Lower lobe of right lung (tissue), 2 donors: ENCODE measurements around the gene CXorf38. TPM values are rescaled to one million over a fixed set of nuclear protein-coding genes. Genes with fewer than 3 reads are reported as not detected.
A peak's percentile ranks its signal among the peaks of the same experiment; 100 is the strongest.

ENCODE experiments used
- ATAC-seq, 2 donors: fragments of 200-7000 bp; cut with Tn5 transposase; one replicate each; pipeline ENCODE4 v1.9.1; 2020 to 2022; ENCODE audit warnings: mild to moderate bottlenecking in 2 of 2, moderate library complexity in 2 of 2
- DNase-seq: peaks from one replicate; pipeline ENCODE4 v3.0.0-alpha.2; 2020
- H3K27ac ChIP-seq: fragments of 200-600 bp; one replicate; pipeline ENCODE4 v1.8.0; 2022
- H3K27me3 ChIP-seq: fragments of 200-600 bp; one replicate; pipeline ENCODE4 v1.8.0; 2022; ENCODE audit warnings: low read depth
- H3K36me3 ChIP-seq: fragments of 200-600 bp; one replicate; pipeline ENCODE4 v1.8.0; 2022; ENCODE audit warnings: mild to moderate bottlenecking
- H3K4me1 ChIP-seq: fragments of 200-600 bp; one replicate; pipeline ENCODE4 v1.8.0; 2022
- H3K4me3 ChIP-seq: fragments of 200-600 bp; one replicate; pipeline ENCODE4 v1.8.0; 2022; ENCODE audit warnings: mild to moderate bottlenecking
- H3K9me3 ChIP-seq: fragments of 200-600 bp; one replicate; pipeline ENCODE4 v1.8.0; 2022
- intact Hi-C: fragments of 100-400 bp; cut with DNase I; formaldehyde crosslinking; loops from one replicate; pipeline ENCODE4 v1.11.0; 2022
- total RNA-seq: library from RNA; stranded (reverse); fragmentation: NEBNext Ultra II Directional; extraction: Animal tissue kit (Norgen Biotek cat#: 25700); gene quantifications from one replicate; pipeline ENCODE4 v1.2.1, GENCODE V29; 2021
- TF ChIP-seq, protein P1 (sequence below): fragments of 200-600 bp; IDR thresholded peaks from one replicate; pipeline ENCODE4 v1.8.0; 2022; ENCODE audit warnings: antibody characterized with exemption, mild to moderate bottlenecking
- donor health status: DM: no; HTN: yes; CAD: no; lungs with severe emphysema.

Gene CXorf38
- total RNA-seq, 1 donor from 2014 or later: 16.8 TPM

DNA sequence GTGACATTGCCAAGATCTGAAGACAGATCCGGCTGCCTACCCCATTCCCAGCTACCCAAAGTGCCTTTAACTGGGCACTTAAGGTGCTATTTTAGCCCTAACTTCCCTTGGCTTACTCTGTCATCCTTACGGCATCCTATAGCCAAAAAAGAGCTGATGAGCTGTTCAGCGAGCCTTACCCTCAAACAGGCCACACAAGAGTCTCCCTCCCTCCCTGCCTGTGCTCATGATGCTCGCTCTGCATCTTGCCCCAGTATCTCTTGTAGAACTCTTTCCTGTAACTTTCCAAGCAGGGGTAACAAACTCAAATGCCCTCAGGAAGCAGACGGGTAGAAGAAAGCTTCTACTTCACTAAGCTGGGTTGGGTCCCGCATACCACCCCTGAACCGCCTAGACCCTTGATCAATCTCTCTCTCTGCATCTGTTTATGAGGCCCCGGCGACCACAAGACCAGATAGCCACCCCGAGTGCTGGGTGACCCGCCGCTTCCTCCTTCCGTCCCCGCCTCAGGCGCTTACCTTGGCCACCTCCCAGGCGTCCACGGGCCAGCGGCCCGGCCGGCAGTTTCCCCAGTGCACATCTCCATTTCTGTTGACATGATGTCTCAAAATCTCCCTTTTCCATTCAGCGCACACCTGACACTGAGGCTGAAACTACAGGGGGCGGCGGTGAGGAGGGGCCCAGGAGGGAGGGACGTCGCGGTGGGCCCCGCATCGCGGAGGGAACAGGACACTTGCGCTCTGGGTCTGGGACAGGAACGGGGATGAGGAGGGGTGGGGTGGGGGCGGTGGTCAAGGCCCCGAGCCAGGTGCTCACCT is 663 bp downstream of the CXorf38 start:
- TF ChIP-seq, protein P1, sequence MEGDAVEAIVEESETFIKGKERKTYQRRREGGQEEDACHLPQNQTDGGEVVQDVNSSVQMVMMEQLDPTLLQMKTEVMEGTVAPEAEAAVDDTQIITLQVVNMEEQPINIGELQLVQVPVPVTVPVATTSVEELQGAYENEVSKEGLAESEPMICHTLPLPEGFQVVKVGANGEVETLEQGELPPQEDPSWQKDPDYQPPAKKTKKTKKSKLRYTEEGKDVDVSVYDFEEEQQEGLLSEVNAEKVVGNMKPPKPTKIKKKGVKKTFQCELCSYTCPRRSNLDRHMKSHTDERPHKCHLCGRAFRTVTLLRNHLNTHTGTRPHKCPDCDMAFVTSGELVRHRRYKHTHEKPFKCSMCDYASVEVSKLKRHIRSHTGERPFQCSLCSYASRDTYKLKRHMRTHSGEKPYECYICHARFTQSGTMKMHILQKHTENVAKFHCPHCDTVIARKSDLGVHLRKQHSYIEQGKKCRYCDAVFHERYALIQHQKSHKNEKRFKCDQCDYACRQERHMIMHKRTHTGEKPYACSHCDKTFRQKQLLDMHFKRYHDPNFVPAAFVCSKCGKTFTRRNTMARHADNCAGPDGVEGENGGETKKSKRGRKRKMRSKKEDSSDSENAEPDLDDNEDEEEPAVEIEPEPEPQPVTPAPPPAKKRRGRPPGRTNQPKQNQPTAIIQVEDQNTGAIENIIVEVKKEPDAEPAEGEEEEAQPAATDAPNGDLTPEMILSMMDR: no peak

DNA sequence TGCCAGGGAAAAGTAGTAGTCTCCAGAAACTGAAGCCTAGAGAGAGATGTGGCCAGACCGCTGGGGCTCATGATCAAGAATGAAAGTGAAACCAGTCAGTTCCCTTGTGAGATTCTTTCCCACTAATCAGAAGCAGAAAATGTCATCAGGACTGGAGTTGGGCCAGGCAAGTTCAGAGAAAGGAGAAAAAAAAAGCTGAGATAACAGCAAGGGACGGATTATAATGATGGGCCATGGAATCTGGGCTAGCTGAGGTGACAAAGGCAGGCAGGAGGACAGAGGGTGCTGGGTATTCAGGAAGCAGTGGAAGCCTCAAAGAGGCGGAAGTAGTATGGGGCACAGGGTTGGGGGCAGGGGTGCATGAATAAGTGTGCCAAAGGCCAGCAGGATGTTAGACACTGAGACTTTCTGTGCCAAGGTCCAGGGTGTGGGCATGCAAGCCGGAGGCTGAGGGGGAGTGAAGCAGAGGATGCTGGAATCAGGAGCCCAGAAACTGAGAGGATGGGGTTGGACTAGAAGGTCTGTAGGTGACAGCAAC is 2.5 kb downstream of the CXorf38 start:
- peak overlapping the region; percentile 49 for H3K4me3 ChIP-seq
- no peaks in the 10 kb centered on the region for H3K27me3 ChIP-seq
- DNase-seq: peak; percentile 57
- TF ChIP-seq, protein P1: no peak
- H3K36me3 ChIP-seq: peaks cover 7% of the 10 kb centered on the region
- peak; percentile 55 to 79 for ATAC-seq
- H3K9me3 ChIP-seq: no peaks in the 10 kb centered on the region
- peak overlapping the region; percentile 80 for H3K27ac ChIP-seq
- peaks cover 24% of the 10 kb centered on the region for H3K4me1 ChIP-seq
- intact Hi-C loops: no loop called here

More for the DNA sequence above, 663 bp downstream of the CXorf38 start:
- Histone ChIP-seq H3K4me1 (peaks cover 24% of the 10 kb centered on the region), H3K4me3 (peak overlapping the region; percentile 73), H3K27ac (peak overlapping the region; percentile 79), H3K27me3 (no peaks in the 10 kb centered on the region), H3K36me3 (no peaks in the 10 kb centered on the region), H3K9me3 (no peaks in the 10 kb centered on the region)
- intact Hi-C loops: no loop called here
- peak; percentile 66 for DNase-seq
- peak; percentile 69 to 71 for ATAC-seq

DNA sequence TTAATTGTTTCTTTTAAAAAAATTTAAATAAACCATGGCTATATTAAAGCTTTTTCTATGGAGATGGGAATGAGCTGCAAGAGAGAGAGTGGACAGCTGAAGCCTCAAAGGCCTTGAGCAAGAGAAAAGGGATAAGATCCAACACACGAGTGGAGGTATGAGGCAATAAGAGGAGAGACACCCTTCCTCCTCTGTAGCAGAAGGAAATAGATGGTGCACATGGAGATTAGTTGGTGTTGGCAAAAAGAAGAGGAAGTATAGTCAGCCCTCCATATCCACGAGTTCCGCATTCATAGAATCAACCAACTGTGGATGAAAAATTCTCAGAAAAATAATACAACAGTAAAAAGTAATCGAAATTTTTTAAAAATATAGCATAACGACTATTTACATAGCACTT is 3.2 kb downstream of the CXorf38 start:
- intact Hi-C loops: no loop called here
- DNase-seq (no peak), ATAC-seq (peak; percentile 44 to 54)
- H3K4me1 ChIP-seq: peaks cover 24% of the 10 kb centered on the region
- TF ChIP-seq, protein P1: no peak
- peak overlapping the region; percentile 49 for H3K4me3 ChIP-seq
- H3K9me3 ChIP-seq: no peaks in the 10 kb centered on the region
- peak overlapping the region; percentile 80 for H3K27ac ChIP-seq
- peaks cover 14% of the 10 kb centered on the region for H3K36me3 ChIP-seq
- H3K27me3 ChIP-seq: no peaks in the 10 kb centered on the region

DNA sequence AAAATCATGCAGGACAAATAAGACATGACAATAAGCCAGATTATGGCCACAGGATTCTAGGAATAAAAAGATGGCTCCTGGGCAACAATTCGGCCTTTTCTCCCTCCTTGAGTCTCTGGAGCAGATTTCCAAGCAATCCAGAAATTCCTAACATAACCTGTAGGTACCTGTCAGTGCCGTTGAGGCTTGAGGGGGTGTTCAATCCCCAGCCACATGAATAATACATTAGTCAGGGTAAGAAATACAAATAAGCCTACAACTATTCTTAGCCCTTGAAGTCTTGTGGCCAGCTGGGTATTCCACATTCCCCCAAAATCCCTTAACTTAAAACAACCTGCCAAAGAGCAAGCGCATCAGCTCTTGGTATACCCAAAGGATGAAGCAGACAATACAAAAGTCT is 9.7 kb downstream of the CXorf38 start:
- ATAC-seq: no peak
- Histone ChIP-seq H3K36me3 (peaks cover 79% of the 10 kb centered on the region), H3K9me3 (no peaks in the 10 kb centered on the region), H3K4me1 (peaks cover 5% of the 10 kb centered on the region), H3K4me3 (no peak overlapping the region), H3K27ac (no peak overlapping the region), H3K27me3 (no peaks in the 10 kb centered on the region)
- TF ChIP-seq, protein P1: no peak
- no peak for DNase-seq
- intact Hi-C loops: no loop called here

DNA sequence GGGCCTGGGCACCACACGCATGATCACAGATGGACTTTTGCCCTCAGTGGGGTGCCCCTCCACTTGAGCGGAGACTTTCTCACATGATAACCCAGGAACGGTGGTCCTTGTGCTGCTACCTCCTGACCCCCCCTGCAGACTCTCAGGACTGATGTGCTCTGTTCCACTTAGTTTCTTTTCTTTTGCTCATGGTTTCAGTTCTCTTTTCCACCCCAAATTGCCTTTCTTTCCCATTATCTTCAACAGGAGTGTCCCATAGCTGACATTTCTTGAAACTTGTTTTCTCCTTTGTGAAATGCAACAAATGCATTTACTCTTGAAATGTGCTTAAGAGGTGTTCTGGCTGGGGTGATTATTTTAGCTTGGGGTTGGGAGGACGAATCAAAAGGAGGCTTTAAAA is 15.2 kb downstream of the CXorf38 start:
- Histone ChIP-seq H3K4me1 (no peaks in the 10 kb centered on the region), H3K9me3 (no peaks in the 10 kb centered on the region), H3K27ac (no peak overlapping the region), H3K27me3 (no peaks in the 10 kb centered on the region), H3K4me3 (no peak overlapping the region), H3K36me3 (peaks cover 98% of the 10 kb centered on the region)
- ATAC-seq (no peak), DNase-seq (no peak)
- TF ChIP-seq, protein P1: no peak
- intact Hi-C loops: no loop called here
